ENCODE measurements around the gene EPS8L1.

Gene EPS8L1

DNA sequence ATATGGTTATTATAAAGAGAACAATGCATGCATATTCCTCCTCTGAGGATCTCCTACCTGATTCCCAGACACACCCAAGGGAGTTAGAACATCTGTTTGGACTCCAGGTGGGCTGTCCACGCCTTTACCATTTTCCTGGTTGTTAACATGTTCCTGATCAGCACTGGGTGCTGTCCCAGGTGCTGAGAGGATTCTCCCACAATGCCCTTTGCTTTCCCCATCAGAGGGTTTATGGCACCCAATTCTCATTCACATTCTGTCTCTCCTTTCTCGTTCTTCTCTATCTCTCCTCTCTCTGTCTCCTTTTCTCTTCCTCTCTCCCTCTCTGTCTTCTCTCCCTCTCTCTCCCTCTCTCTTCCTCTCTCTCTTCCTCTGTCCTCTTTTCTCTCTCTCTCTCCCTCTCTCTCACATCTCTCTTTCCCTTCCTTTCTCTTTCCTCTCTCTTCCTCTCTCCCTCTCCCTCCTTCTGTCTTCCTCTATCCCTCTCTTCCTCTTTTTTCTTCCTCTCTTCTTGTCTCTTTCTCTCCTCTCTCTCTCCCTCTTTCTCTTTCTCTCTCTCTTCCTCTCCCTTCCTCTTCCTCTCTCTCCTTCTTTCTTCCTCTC lies 9.5 kb upstream of the EPS8L1 start:
- no peak overlapping the region for H3K4me3 ChIP-seq (ENCODE audit: low read length)
- TF ChIP-seq CTCF (IDR thresholded peaks at IDR 0.05; ENCODE audit: insufficient read depth, low read depth, low read length, missing control alignments) = no peak
- peak; percentile 53 for DNase-seq (ENCODE audit: low read depth)

- H3K4me3 ChIP-seq (ENCODE audit: low read length) = no peak overlapping the region
- no peak for DNase-seq (ENCODE audit: low read depth)
- TF ChIP-seq CTCF (IDR thresholded peaks at IDR 0.05; ENCODE audit: insufficient read depth, low read depth, low read length, missing control alignments) = no peak
These were observed 7.8 kb upstream of the EPS8L1 start for GRCh38 chr19:55067869-55068268.

GRCh38 chr19:55068950-55069864 lies 6.5 kb upstream of the EPS8L1 start:
- DNase-seq (ENCODE audit: low read depth) = peak; percentile 93
- TF ChIP-seq CTCF (IDR thresholded peaks at IDR 0.05; ENCODE audit: insufficient read depth, low read depth, low read length, missing control alignments) = no peak
- peak overlapping the region; percentile 52 for H3K4me3 ChIP-seq (ENCODE audit: low read length)

- DNase-seq (ENCODE audit: low read depth) = no peak
- H3K4me3 ChIP-seq (ENCODE audit: low read length) = peak overlapping the region; percentile 52
- no peak for TF ChIP-seq CTCF (IDR thresholded peaks at IDR 0.05; ENCODE audit: insufficient read depth, low read depth, low read length, missing control alignments)
These were observed 5.8 kb upstream of the EPS8L1 start for GRCh38 chr19:55069865-55070197.

GRCh38 chr19:55070466-55071128 lies 5.1 kb upstream of the EPS8L1 start:
- H3K4me3 ChIP-seq (ENCODE audit: low read length) = no peak overlapping the region
- DNase-seq (ENCODE audit: low read depth) = peak; percentile 57
- TF ChIP-seq CTCF (IDR thresholded peaks at IDR 0.05; ENCODE audit: insufficient read depth, low read depth, low read length, missing control alignments) = no peak

DNA sequence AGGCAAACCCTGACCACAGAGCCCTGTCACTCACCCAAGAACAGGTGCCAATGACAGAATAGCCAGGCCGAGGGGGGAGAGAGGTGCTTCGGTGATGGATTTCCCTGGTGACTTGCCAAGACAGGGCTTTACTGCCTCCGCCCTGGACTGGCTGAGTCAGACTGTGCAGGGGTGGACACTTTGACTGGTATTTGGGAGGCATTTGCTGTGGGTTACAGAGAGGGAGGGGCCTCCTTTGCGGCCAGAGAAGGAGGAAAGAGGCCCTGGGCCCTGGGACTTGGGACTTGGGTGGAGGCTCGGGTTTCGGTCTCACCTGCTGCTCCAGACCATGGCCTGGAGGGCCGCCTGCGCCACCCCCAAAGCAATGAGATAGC lies 4.6 kb upstream of the EPS8L1 start:
- no peak overlapping the region for H3K4me3 ChIP-seq (ENCODE audit: low read length)
- no peak for TF ChIP-seq CTCF (IDR thresholded peaks at IDR 0.05; ENCODE audit: insufficient read depth, low read depth, low read length, missing control alignments)
- peak; percentile 94 for DNase-seq (ENCODE audit: low read depth)
